Measurements from ENCODE around the gene HIKESHI.

DNA sequence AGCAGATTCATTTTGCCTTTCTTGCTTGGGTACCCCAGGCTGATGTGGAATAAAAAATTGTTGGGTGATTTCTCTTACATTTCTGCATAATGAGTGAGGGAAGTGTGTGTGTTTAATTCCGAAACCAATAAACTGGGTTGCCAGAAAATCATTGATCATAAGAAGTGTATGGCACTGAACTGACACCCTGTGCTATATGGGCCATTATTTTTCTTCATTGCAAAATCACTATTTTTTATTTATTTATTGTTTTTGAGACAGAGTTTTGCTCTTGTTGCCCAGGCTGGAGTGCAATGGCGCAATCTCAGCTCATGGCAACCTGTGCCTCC, 14.6 kb upstream of the HIKESHI start:
- TF ChIP-seq, protein P1, sequence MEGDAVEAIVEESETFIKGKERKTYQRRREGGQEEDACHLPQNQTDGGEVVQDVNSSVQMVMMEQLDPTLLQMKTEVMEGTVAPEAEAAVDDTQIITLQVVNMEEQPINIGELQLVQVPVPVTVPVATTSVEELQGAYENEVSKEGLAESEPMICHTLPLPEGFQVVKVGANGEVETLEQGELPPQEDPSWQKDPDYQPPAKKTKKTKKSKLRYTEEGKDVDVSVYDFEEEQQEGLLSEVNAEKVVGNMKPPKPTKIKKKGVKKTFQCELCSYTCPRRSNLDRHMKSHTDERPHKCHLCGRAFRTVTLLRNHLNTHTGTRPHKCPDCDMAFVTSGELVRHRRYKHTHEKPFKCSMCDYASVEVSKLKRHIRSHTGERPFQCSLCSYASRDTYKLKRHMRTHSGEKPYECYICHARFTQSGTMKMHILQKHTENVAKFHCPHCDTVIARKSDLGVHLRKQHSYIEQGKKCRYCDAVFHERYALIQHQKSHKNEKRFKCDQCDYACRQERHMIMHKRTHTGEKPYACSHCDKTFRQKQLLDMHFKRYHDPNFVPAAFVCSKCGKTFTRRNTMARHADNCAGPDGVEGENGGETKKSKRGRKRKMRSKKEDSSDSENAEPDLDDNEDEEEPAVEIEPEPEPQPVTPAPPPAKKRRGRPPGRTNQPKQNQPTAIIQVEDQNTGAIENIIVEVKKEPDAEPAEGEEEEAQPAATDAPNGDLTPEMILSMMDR (IDR thresholded peaks at IDR 0.05; ENCODE audit: borderline replicate concordance, extremely low read depth, low read length, poor library complexity, severe bottlenecking): no peak
- no peak for TF ChIP-seq EZH2 (IDR thresholded peaks at IDR 0.05; ENCODE audit: borderline replicate concordance, low read depth, low read length, severe bottlenecking)

Measured in DND-41 (cell line).